Measurements from ENCODE around the gene CPT1A. TPM values are rescaled to one million over a fixed set of nuclear protein-coding genes. Genes with fewer than 3 reads are reported as not detected.

CPT1A gene
- total RNA-seq, 1 experiment from 2014 or later, result 1.7 TPM

- DNase-seq (ENCODE audit: low read depth, low spot score), result peak; percentile 69
- in situ Hi-C loops (cut with HindIII; ENCODE audit: low pct_unique_long_range_greater_than_20kb, low sequenced_read_pairs), result no loop called here
Observed at GRCh38 chr11:68751331-68751856, 90.3 kb downstream of the CPT1A start, which contains the start of gene TESMIN. Gene TESMIN (minus strand): TSS chr11:68751520. CDS start chr11:68750660, 860 bp downstream.

DNA sequence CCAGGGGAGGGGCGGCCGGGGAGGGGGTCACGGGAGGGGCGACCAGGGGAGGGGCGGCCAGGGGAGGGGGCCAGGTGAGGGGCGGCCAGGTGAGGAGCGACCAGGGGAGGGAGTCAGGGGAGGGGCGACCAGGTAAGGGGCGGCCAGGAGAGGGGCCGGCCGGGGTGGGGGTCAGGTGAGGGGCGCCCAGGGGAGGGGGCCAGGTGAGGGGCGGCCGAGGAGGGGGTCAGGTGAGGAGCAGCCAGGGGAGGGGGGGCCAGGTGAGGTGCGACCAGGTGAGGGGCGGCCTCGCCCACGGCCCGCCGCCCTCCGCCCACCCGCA lies 90.8 kb downstream of the CPT1A start:
- in situ Hi-C loops (cut with HindIII; ENCODE audit: low pct_unique_long_range_greater_than_20kb, low sequenced_read_pairs), result no loop called here
- DNase-seq (ENCODE audit: low read depth, low spot score), result no peak

- in situ Hi-C loops (cut with HindIII; ENCODE audit: low pct_unique_long_range_greater_than_20kb, low sequenced_read_pairs), result no loop called here
- DNase-seq (ENCODE audit: low read depth, low spot score), result no peak
Observed at GRCh38 chr11:68750195-68751003, 91.3 kb downstream of the CPT1A start.

- DNase-seq (ENCODE audit: low read depth, low spot score), result no peak
- in situ Hi-C loops (cut with HindIII; ENCODE audit: low pct_unique_long_range_greater_than_20kb, low sequenced_read_pairs), result no loop called here
Observed at GRCh38 chr11:68749229-68750123, 92.2 kb downstream of the CPT1A start.

DNA sequence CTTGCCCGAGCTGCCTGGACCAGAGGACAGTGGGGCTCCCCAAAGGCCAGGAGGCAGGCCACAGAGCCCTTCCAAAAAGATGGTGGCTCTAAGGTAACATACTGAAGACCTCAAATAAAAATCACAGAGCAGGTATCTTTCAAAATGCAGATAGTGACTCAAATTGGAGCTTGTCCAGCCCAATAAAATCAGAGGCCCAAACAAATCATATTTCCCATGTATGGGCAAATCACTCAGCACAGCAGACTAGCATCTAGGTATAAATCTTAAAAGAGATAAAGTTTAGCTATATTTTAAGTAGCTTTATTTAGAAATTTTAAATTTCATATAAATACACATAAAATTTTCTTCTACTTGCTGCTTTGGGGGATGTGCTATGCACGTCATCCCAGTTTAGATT lies 93.7 kb downstream of the CPT1A start:
- in situ Hi-C loops (cut with HindIII; ENCODE audit: low pct_unique_long_range_greater_than_20kb, low sequenced_read_pairs), result no loop called here
- no peak for DNase-seq (ENCODE audit: low read depth, low spot score)

GRCh38 chr11:68743539-68743938 lies 98.2 kb downstream of the CPT1A start:
- in situ Hi-C loops (cut with HindIII; ENCODE audit: low pct_unique_long_range_greater_than_20kb, low sequenced_read_pairs), result no loop called here
- no peak for DNase-seq (ENCODE audit: low read depth, low spot score)

DNA sequence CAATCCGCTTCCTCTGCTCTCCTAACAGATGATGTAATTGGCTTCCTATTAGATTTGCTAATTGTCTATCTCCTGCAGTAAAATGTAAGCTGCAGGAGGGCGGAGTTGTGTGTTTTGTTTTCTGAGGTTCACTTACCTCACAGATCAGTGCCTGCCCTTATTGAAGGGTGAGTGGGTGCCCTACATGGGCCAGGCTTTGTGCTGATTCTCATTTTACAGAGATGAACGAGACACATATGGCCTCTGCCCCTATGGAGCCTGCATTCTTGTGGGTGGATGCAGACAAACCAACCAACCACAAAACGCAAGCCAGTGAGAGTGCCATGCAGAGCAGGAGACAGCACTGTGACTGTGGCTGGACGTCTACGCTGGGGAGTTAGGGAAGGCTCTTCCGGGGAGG lies 100.3 kb downstream of the CPT1A start:
- DNase-seq (ENCODE audit: low read depth, low spot score), result no peak
- in situ Hi-C loops (cut with HindIII; ENCODE audit: low pct_unique_long_range_greater_than_20kb, low sequenced_read_pairs), result no loop called here

- no peak for DNase-seq (ENCODE audit: low read depth, low spot score)
- in situ Hi-C loops (cut with HindIII; ENCODE audit: low pct_unique_long_range_greater_than_20kb, low sequenced_read_pairs), result no loop called here
Observed at GRCh38 chr11:68735646-68736045, 106.1 kb downstream of the CPT1A start.

DNA sequence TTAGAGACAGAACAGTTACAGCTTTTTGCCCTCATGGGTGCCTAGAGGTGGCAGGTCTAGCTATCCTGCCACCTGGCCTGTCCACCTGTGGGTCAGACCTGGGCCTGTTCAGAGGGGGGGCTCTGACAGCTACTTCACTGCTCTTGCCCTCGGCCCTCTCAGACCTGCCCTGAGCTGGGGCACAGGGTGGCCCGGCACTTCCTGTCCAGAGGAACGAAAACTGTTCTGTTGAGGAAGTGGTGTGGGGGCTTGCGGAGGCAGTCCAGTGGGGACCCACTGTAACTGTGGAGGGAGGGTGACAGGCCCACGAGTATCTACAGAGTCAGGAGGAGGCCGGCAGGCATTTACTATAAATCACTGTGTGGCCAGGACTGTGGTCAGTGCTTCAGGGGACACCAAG lies 106.6 kb downstream of the CPT1A start:
- no peak for DNase-seq (ENCODE audit: low read depth, low spot score)

DNA sequence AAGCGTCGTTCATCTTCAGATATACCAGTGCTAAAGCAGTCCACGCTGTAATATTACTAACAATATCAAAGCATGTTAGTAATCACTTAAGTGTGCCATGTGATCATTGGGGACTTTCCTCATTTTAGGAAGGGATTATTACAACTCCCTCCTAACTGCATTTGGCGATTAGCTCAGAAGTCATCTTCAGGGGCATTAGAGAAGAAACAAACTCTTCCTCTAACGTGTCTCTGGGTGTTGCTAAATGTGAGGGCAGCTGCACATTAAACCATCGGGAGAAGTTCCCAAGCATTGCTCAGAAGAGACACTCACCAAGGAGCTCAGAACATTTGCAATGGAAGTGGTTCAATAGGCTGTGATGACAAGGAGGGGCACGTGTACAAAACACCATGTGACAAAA lies 107.6 kb downstream of the CPT1A start:
- in situ Hi-C loops (cut with HindIII; ENCODE audit: low pct_unique_long_range_greater_than_20kb, low sequenced_read_pairs), result no loop called here
- no peak for DNase-seq (ENCODE audit: low read depth, low spot score)

More for the DNA sequence above, 106.6 kb downstream of the CPT1A start:
- in situ Hi-C loops (cut with HindIII; ENCODE audit: low pct_unique_long_range_greater_than_20kb, low sequenced_read_pairs), result no loop called here

- DNase-seq (ENCODE audit: low read depth, low spot score), result peak; percentile 65
- in situ Hi-C loops (cut with HindIII; ENCODE audit: low pct_unique_long_range_greater_than_20kb, low sequenced_read_pairs), result no loop called here
Observed at GRCh38 chr11:68727783-68728182, 113.9 kb downstream of the CPT1A start.

DNA sequence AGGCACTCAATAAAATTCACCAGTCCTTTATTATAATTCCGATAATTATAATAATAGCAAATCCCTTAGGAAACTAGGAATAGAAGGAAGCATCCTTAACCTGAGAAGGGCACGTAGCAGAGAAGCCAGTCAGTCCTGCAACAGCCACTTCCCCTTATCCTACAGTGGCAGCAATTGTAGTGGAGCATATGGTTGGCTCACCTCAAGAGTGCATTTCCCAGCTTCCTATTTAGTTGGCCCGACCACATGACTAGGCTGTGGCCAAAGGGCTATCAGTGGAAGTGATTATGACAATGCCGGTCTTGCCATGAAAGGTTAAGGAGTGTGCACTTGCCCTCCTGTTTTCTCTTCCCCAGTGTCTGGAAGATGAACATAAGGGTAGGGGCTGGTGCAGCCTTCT lies 117.4 kb downstream of the CPT1A start:
- no peak for DNase-seq (ENCODE audit: low read depth, low spot score)
- in situ Hi-C loops (cut with HindIII; ENCODE audit: low pct_unique_long_range_greater_than_20kb, low sequenced_read_pairs), result no loop called here

- in situ Hi-C loops (cut with HindIII; ENCODE audit: low pct_unique_long_range_greater_than_20kb, low sequenced_read_pairs), result no loop called here
- no peak for DNase-seq (ENCODE audit: low read depth, low spot score)
Observed at GRCh38 chr11:68722143-68722542, 119.6 kb downstream of the CPT1A start.

DNA sequence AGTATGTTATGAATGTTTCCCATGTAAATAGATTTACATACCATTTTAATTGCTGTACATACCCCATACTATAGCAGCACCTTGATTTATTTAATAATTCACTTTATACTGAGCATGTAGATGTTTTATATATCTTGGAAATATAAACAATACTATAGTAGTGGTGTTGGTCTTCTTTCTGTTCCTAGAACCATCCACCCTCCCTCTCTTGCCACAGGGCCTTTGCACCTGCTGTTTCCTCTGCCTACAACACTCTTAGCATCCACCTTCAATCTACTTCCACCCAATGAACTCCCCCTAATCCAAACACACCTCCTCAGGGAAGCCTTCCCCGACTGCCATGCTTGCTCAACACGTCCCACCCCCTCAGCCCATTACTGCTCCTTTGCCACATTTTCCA lies 120.6 kb downstream of the CPT1A start:
- DNase-seq (ENCODE audit: low read depth, low spot score), result no peak
- in situ Hi-C loops (cut with HindIII; ENCODE audit: low pct_unique_long_range_greater_than_20kb, low sequenced_read_pairs), result no loop called here

- in situ Hi-C loops (cut with HindIII; ENCODE audit: low pct_unique_long_range_greater_than_20kb, low sequenced_read_pairs), result no loop called here
Observed at GRCh38 chr11:68715456-68716122, 126.1 kb downstream of the CPT1A start.

GRCh38 chr11:68714060-68714856 lies 127.5 kb downstream of the CPT1A start:
- DNase-seq (ENCODE audit: low read depth, low spot score), result peak; percentile 39
- in situ Hi-C loops (cut with HindIII; ENCODE audit: low pct_unique_long_range_greater_than_20kb, low sequenced_read_pairs), result no loop called here

More at GRCh38 chr11:68715456-68716122, 126.1 kb downstream of the CPT1A start:
- no peak for DNase-seq (ENCODE audit: low read depth, low spot score)

- in situ Hi-C loops (cut with HindIII; ENCODE audit: low pct_unique_long_range_greater_than_20kb, low sequenced_read_pairs), result no loop called here
- no peak for DNase-seq (ENCODE audit: low read depth, low spot score)
Observed at GRCh38 chr11:68711114-68711513, 130.6 kb downstream of the CPT1A start.

Data from SK-MEL-5 (cell line).